ENCODE measurements around the gene BCAT1.
"Not testable (repeated sequence)": the region's sequence is repeated elsewhere in the genome, so short reads cannot be mapped to it uniquely, and the experiment has no call there.

The BCAT1 gene

GRCh38 chr12:24937553-24938244, 11.2 kb downstream of the BCAT1 start:
- no peaks in the 10 kb centered on the region for H3K27me3 ChIP-seq
- H3K9me3 ChIP-seq: no peaks in the 10 kb centered on the region; the same call in 1 of the 2 replicates
- no peak overlapping the region for H3K4me3 ChIP-seq (ENCODE audit: low read depth, low read length)
- H3K4me1 ChIP-seq: peaks cover 12% of the 10 kb centered on the region
- H3K36me3 ChIP-seq: peaks cover 63% of the 10 kb centered on the region
- DNase-seq: peak; percentile 24
- TF ChIP-seq CTCF (IDR thresholded peaks at IDR 0.05; ENCODE audit: low read depth, low read length): no peak

GRCh38 chr12:24933694-24934407, 15.1 kb downstream of the BCAT1 start:
- H3K9me3 ChIP-seq: no peaks in the 10 kb centered on the region; the same call in 1 of the 2 replicates
- H3K36me3 ChIP-seq: peaks cover 50% of the 10 kb centered on the region
- TF ChIP-seq CTCF (IDR thresholded peaks at IDR 0.05; ENCODE audit: low read depth, low read length): no peak
- no peaks in the 10 kb centered on the region for H3K27me3 ChIP-seq
- peaks cover 12% of the 10 kb centered on the region for H3K4me1 ChIP-seq
- DNase-seq: peak; percentile 72
- no peak overlapping the region for H3K4me3 ChIP-seq (ENCODE audit: low read depth, low read length)

GRCh38 chr12:24931666-24932405, 17.1 kb downstream of the BCAT1 start:
- no peak for TF ChIP-seq CTCF (IDR thresholded peaks at IDR 0.05; ENCODE audit: low read depth, low read length)
- no peak for DNase-seq
- H3K27me3 ChIP-seq: no peaks in the 10 kb centered on the region
- peaks cover 39% of the 10 kb centered on the region for H3K36me3 ChIP-seq
- H3K4me3 ChIP-seq (ENCODE audit: low read depth, low read length): no peak overlapping the region
- H3K4me1 ChIP-seq: peaks cover 8% of the 10 kb centered on the region
- H3K9me3 ChIP-seq: no peaks in the 10 kb centered on the region; the same call in 1 of the 2 replicates

- TF ChIP-seq CTCF (IDR thresholded peaks at IDR 0.05; ENCODE audit: low read depth, low read length): no peak
- peaks cover 25% of the 10 kb centered on the region for H3K36me3 ChIP-seq
- peaks cover 10% of the 10 kb centered on the region for H3K4me1 ChIP-seq
- H3K4me3 ChIP-seq (ENCODE audit: low read depth, low read length): no peak overlapping the region
- H3K27me3 ChIP-seq: no peaks in the 10 kb centered on the region
- DNase-seq: no peak
- H3K9me3 ChIP-seq: no peaks in the 10 kb centered on the region; the same call in 1 of the 2 replicates
Observed at GRCh38 chr12:24929953-24930352, 18.9 kb downstream of the BCAT1 start.

GRCh38 chr12:24928533-24929306, 20.2 kb downstream of the BCAT1 start:
- H3K4me1 ChIP-seq: peaks cover 14% of the 10 kb centered on the region
- not testable (repeated sequence) for H3K9me3 ChIP-seq

GRCh38 chr12:24928131-24928530, 20.8 kb downstream of the BCAT1 start:
- no peaks in the 10 kb centered on the region for H3K27me3 ChIP-seq
- H3K36me3 ChIP-seq: peaks cover 10% of the 10 kb centered on the region
- H3K4me1 ChIP-seq: peaks cover 12% of the 10 kb centered on the region
- H3K9me3 ChIP-seq: no peaks in the 10 kb centered on the region; the same call in 1 of the 2 replicates
- no peak for DNase-seq
- no peak overlapping the region for H3K4me3 ChIP-seq (ENCODE audit: low read depth, low read length)
- TF ChIP-seq CTCF (IDR thresholded peaks at IDR 0.05; ENCODE audit: low read depth, low read length): no peak

More at GRCh38 chr12:24928533-24929306, 20.2 kb downstream of the BCAT1 start:
- H3K27me3 ChIP-seq; DNase-seq; H3K4me3 ChIP-seq (ENCODE audit: low read depth, low read length): not testable (repeated sequence)
- H3K36me3 ChIP-seq: peaks cover 15% of the 10 kb centered on the region

GRCh38 chr12:24926080-24926479, 22.8 kb downstream of the BCAT1 start:
- H3K9me3 ChIP-seq; H3K27me3 ChIP-seq; DNase-seq; H3K4me3 ChIP-seq (ENCODE audit: low read depth, low read length): not testable (repeated sequence)
- Histone ChIP-seq H3K36me3 (peaks cover 13% of the 10 kb centered on the region), H3K4me1 (peaks cover 19% of the 10 kb centered on the region)
